Gastrocnemius medialis (tissue), 4 donors: ENCODE measurements around the gene SYCE3. TPM values are rescaled to one million over a fixed set of nuclear protein-coding genes. Genes with fewer than 3 reads are reported as not detected.

Experiments used
- ATAC-seq, 2 donors: fragments of 150-250 bp; one replicate each; pipeline ENCODE4 v1.9.1; 2016
- DNase-seq, 2 donors: peaks; one replicate each; pipeline ENCODE4 v3.0.0-alpha.2; 2019
- H3K27ac ChIP-seq, 4 donors: fragments of 200-600 bp; sonication (generic); 1 replicate in 1 of 4; 2 replicates in 3 of 4; pipeline ENCODE4 v1.5.1; 2016 to 2018; ENCODE audit warnings: mild to moderate bottlenecking in 2 of 4, moderate library complexity in 1 of 4
- H3K27me3 ChIP-seq, 3 donors: fragments of 200-600 bp; sonication (generic) in 2 of 3; 1 replicate in 1 of 3; 2 replicates in 2 of 3; pipeline versions ENCODE4 v1.5.1 to v1.6.0; 2016 to 2019; ENCODE audit warnings: mild to moderate bottlenecking in 1 of 3, moderate library complexity in 1 of 3
- H3K36me3 ChIP-seq, 2 donors: fragments of 200-600 bp; sonication (generic) in 1 of 2; one replicate each; pipeline ENCODE4 v1.5.1; 2017 to 2018
- H3K4me1 ChIP-seq, 2 donors: fragments of 200-600 bp; sonication (generic) in 1 of 2; one replicate each; pipeline ENCODE4 v1.5.1; 2016 to 2017; ENCODE audit warnings: mild to moderate bottlenecking in 2 of 2
- H3K4me3 ChIP-seq, 4 donors: fragments of 200-600 bp; sonication (generic) in 3 of 4; 1 replicate in 1 of 4; 2 replicates in 3 of 4; pipeline ENCODE4 v1.5.1; 2016 to 2019; ENCODE audit warnings: mild to moderate bottlenecking in 2 of 4
- H3K9me3 ChIP-seq, 3 donors: fragments of 200-600 bp; sonication (generic) in 2 of 3; 1 replicate in 1 of 3; 2 replicates in 2 of 3; pipeline ENCODE4 v1.5.1; 2016 to 2019
- POLR2A ChIP-seq, 2 donors: fragments of 450-650 bp; IDR thresholded peaks; one replicate each; pipeline ENCODE4 v1.6.1; 2017; ENCODE audit warnings: antibody characterized with exemption in 2 of 2, mild to moderate bottlenecking in 2 of 2, moderate library complexity in 2 of 2
- in situ Hi-C, 4 donors: fragments of 200-750 bp; cut with MboI; loops; one replicate each; pipeline versions ENCODE4 v1.15.0 to v1.8.0; 2017; ENCODE audit warnings: low sequenced_read_pairs in 4 of 4
- intact Hi-C: fragments of 100-400 bp; cut with DNase I; formaldehyde crosslinking; loops from one replicate; pipeline ENCODE4 v1.15.1; 2023; ENCODE audit warnings: low total_unique reads
- total RNA-seq, 4 donors: library from RNA; depleted of rRNA; stranded (reverse); fragments of >200 nt; gene quantifications; one replicate each; pipeline versions ENCODE4 v1.1.0 to v1.2.3, GENCODE V29; 2016
- TF ChIP-seq, protein P1 (sequence below), 5 experiments: fragments of 450-650 bp in 3 of 5; fragments of 200-600 bp in 2 of 5; sonication (generic) in 2 of 5; IDR thresholded peaks in 4 of 5; conservative IDR thresholded peaks in 1 of 5; 1 replicate in 4 of 5; 2 replicates in 1 of 5; pipeline ENCODE4 v1.5.1; 2016 to 2019; ENCODE audit warnings: antibody characterized with exemption in 5 of 5, mild to moderate bottlenecking in 3 of 5, moderate library complexity in 3 of 5

The SYCE3 gene
- total RNA-seq, 4 donors from 2014 or later = not detected

DNA sequence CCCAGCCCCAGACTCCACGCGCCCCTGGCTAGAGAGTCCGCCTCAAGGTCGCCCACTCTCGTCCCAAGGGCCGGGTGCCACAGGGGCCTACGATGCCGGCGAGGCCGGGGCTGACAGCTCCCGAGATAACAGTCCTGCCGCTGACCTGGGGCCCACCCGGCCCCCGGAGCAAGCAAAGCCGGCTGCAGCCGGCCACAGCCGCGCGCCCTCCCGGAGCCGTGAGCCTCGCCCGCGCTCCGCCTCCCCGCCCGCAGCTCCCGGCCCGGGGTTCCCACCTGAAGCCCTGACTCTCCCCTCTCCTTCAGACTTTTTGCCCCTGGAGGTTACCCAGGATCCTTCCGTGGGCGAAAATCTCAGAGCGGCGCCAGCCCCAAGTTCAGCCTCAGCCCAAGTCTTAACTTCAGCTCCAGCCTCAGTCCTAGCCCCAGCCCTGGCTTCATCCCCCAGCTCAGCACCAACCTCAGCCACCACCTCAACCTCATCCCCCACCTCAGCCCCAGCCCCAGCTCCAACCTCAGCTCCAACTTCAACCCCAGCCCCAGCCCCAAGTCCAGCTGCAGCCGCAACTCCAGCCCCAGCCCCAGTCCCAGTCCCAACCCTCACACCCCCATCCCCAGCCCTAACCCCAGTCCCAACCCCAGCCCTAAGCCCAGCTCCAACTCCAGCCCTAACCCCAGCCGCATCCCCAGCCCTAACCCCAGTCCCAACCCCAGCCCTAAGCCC lies 15.3 kb downstream of the SYCE3 start:
- intact Hi-C loops = no loop called here

DNA sequence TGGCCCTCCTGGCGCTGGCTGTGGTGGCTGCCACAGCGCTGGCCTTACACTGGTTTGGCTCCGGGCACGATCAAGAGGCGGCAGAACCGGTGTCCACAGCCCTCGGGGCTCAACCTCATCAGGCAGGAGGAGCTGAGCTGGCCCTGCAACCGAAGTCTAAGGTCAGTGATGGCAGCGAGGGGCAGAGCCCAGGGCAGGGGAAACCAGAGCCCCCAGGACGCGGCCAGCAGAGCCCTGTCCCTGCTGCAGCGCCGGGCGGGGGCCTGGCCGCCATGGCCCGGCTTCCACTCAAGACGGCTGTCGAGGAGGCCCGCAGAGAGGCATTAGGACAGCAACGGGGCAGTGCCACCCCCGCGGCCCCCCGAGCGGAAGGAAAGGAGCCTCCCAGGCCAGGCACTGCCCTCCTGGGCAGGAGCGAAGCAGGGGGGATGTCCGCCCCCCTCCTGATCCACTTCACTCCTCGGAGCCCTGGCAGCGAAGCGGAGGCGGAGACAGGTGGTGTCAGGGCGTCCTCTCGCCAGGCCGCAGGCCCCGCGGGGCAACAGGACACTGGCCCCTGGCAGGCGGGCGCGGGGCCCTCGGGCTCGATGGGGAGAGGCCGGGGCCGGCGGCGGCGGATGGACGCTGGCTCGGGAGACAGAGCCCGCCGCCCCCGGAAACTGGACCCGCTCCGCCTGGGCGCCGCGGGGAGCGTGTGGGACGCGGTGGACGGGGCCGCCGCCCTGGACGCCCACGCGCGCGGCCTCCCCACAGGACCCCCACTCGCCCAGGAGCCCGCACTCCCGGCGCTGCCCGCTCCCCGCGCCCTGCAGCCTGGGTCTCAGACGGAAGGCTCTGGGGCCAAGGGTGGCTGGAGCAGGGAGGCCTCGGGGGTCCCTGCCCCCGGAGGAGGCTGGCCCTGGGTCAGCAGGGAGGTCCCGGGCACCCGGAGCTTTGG lies 16.1 kb downstream of the SYCE3 start:
- Histone ChIP-seq H3K4me3 (no peak overlapping the region), H3K27me3 (peaks cover 33 to 54% (median 53%) of the 10 kb centered on the region in 3 donors), H3K4me1 (peaks cover 9 to 13% of the 10 kb centered on the region in 2 donors), H3K36me3 (no peaks in the 10 kb centered on the region), H3K27ac (no peak overlapping the region), H3K9me3 (no peaks in the 10 kb centered on the region)
- no peak for TF ChIP-seq POLR2A (IDR thresholded peaks at IDR 0.05)
- TF ChIP-seq, protein P1, sequence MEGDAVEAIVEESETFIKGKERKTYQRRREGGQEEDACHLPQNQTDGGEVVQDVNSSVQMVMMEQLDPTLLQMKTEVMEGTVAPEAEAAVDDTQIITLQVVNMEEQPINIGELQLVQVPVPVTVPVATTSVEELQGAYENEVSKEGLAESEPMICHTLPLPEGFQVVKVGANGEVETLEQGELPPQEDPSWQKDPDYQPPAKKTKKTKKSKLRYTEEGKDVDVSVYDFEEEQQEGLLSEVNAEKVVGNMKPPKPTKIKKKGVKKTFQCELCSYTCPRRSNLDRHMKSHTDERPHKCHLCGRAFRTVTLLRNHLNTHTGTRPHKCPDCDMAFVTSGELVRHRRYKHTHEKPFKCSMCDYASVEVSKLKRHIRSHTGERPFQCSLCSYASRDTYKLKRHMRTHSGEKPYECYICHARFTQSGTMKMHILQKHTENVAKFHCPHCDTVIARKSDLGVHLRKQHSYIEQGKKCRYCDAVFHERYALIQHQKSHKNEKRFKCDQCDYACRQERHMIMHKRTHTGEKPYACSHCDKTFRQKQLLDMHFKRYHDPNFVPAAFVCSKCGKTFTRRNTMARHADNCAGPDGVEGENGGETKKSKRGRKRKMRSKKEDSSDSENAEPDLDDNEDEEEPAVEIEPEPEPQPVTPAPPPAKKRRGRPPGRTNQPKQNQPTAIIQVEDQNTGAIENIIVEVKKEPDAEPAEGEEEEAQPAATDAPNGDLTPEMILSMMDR (IDR thresholded peaks at IDR 0.05 in 4 of 5, conservative IDR thresholded peaks at IDR 0.05 in 1 of 5) = no peak
- intact Hi-C loops (no loop called here), in situ Hi-C loops (no loop called here)
- ATAC-seq (no peak), DNase-seq (no peak)

More for the DNA sequence above, 15.3 kb downstream of the SYCE3 start:
- H3K9me3 ChIP-seq = no peaks in the 10 kb centered on the region
- H3K4me3 ChIP-seq = no peak overlapping the region
- H3K27me3 ChIP-seq = peaks cover 33 to 54% (median 53%) of the 10 kb centered on the region in 3 donors
- ATAC-seq (no peak), DNase-seq (no peak)
- H3K36me3 ChIP-seq = no peaks in the 10 kb centered on the region
- no peak overlapping the region for H3K27ac ChIP-seq
- in situ Hi-C loops = no loop called here
- peaks cover 9 to 13% of the 10 kb centered on the region in 2 donors for H3K4me1 ChIP-seq
- TF ChIP-seq, protein P1 (IDR thresholded peaks at IDR 0.05 in 4 of 5, conservative IDR thresholded peaks at IDR 0.05 in 1 of 5) = no peak
- TF ChIP-seq POLR2A (IDR thresholded peaks at IDR 0.05) = no peak

DNA sequence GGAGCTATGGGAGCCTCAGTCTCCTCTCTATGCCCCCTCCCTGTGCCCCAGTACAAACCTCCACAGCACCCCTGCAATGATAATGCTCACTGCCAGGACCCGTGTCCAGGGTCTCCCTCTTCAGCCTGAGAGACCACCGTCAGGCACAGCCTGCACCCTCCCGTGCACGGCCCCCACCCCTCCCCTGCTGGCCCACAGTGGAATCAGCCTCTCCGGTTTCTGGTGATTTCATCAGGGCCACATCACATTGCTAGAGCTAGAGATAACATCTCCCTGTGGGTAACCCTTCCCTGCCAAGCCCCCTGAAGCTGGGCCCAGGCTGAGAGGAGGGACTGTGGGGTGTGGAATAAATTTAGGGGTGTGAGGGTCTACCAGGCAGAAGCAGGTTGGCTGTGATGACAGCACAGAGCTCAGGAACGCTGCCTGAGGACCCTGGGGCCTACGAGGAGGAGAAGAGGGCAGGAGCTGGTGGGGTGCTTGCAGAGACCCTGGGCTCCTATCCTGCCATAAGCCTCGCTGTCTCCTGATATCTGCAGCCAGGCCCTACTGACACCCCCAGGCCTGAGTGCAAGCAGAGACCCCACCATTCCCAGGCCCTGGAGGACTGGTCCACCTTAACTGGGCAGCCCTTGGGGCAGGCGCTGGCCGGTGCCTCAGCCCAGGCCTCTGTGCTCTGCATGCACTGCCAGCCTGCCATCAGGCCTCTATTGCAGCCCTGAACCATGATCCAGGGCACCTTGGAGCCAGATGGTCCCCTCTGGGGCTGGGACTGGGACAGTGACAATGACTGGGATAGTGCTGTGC lies 17.0 kb downstream of the SYCE3 start, which contains the start of gene KLHDC7B:
TSS of gene KLHDC7B (plus strand) at position 378 of the 804 bp plus-strand sequence. CDS start at position 723, 345 bp downstream.
- Histone ChIP-seq H3K4me1 (peaks cover 9 to 13% of the 10 kb centered on the region in 2 donors), H3K27me3 (peaks cover 33 to 54% (median 53%) of the 10 kb centered on the region in 3 donors), H3K36me3 (no peaks in the 10 kb centered on the region), H3K4me3 (no peak within 1 kb of the TSS), H3K9me3 (no peaks in the 10 kb centered on the region), H3K27ac (no peak within 1 kb of the TSS)
- no peak for DNase-seq
- no peak for ATAC-seq
- TF ChIP-seq POLR2A (IDR thresholded peaks at IDR 0.05) = no peak
- TF ChIP-seq, protein P1 (IDR thresholded peaks at IDR 0.05 in 4 of 5, conservative IDR thresholded peaks at IDR 0.05 in 1 of 5) = no peak
- in situ Hi-C loops = no loop called here
- intact Hi-C loops = no loop called here

DNA sequence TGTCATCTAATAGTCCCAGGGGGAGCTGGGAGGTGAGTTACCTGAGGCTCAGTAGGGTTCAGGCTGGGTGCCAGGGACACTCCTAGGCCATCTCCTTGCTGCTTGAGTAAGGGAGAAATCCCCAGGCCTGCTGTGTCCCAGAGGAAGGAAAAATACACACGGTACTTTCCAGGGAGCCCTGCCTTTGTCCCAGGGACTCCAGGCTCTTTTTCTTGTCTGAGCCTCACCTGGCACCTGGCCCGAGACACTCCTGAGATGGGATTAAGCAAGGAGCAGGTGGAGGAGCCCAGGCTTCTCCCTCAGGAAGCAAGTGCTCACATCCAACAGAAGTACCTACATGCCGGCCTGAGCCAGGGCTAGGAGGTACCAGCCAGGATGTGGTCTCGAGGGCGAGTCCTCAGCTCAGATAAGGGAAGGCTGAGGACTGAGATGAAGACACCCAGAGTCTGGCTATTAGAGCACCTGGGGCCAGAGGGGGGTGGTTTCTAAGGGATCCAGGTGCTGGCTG lies 17.9 kb downstream of the SYCE3 start:
- Histone ChIP-seq H3K27ac (no peak overlapping the region), H3K27me3 (peaks cover 31 to 49% (median 45%) of the 10 kb centered on the region in 3 donors), H3K36me3 (no peaks in the 10 kb centered on the region), H3K4me1 (peaks cover 9 to 13% of the 10 kb centered on the region in 2 donors), H3K9me3 (no peaks in the 10 kb centered on the region), H3K4me3 (no peak overlapping the region)
- intact Hi-C loops = no loop called here
- in situ Hi-C loops = no loop called here
- DNase-seq = no peak
- ATAC-seq = no peak
- TF ChIP-seq POLR2A (IDR thresholded peaks at IDR 0.05) = no peak
- TF ChIP-seq, protein P1 (IDR thresholded peaks at IDR 0.05 in 4 of 5, conservative IDR thresholded peaks at IDR 0.05 in 1 of 5) = no peak
